Stimulated activated CD4-positive, alpha-beta T cell treated with anti-CD3 and anti-CD28 coated beads, TNF-alpha, amount 100 ng/mL, for 48 hours (primary cell): ENCODE results near the gene CD244.

Experiments
- DNase-seq, 3 donors: peaks; one replicate each; pipeline ENCODE4 v3.0.0-alpha.2; 2020; ENCODE audit warnings: low read depth in 3 of 3

The CD244 gene

DNA sequence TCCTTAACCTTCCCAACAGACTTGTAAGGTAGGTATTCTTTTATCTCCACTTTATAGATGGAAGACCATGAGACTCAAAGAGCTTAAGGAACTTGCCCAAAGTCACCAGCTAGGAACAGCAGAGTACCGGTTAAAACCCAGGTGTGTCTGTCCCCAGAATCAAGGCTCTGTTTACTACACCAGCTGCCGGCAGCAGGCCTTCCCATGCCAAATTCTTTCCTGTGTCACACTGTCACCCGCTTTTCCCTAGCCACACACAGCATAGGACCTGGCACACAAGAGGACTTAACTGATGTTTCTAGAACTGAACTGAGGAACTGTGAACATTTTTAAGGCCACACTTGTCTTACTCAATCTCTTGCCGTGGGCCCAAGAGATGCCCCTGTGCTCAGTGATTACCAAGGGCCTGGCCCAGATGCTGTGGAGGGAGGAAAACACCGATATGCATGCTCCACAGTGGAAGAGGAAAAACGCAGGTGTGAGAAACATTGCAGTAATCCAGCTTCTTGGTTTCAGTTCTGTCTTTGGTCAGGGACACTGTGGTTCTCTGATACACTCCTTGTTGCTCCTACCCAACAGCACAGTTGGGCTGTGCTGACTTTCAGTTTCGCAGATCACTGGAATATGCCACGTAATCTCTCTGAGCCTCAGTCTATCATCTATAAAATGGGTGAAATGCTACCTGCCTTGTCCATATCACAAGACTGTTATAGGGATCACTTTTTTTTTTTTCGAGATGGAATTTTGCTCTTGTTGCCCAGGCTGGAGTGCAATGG is 80.6 kb downstream of the CD244 start:
- no peak for DNase-seq

DNA sequence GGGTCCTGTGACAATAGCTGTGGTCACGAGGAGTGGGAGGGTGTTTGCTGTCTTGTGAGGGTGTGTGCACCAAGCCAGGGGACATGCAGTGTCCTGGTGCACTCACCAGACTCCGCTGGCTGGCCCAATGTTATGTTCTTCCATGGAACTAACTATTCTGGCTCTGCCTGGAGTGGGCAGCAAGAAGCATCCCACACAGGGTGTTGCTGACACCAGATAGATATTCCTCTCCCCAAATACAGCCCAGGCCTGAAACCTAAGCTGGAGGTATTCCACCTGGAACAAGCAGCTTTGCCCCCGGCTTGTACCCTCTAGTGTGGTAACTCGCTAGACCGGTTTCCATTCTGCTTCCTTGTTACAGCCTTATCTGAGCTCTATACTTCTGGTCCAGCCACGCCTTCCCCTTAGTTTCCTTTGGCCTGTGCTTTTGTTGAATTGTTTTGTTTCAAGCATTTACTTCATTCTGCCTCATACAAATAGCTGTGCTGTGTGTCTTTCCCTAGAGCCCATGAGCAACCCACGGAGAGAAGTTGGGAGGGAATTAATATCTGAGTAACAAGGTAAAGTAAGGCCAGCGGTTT is 81.4 kb downstream of the CD244 start:
- DNase-seq: no peak

DNA sequence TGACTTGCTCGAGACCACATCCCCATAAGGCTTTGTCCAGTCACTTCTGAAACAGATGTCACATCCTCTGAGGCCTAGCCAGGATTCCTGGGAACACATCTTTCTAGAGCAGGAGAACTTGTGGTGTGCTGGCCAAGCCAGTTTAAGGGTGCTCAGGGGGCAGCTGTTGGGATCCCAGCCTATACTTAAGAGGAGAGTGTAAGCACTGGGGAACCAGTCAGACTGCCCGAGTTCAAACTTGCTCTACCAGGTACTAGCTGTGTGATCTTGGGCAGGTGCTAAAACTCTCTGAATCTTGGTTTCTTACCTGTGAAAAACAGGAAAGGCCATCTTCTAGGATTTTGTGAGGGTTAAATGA is 82.3 kb downstream of the CD244 start:
- DNase-seq: no peak
